Measurements from ENCODE around the gene CEACAM6.

The CEACAM6 gene

DNA sequence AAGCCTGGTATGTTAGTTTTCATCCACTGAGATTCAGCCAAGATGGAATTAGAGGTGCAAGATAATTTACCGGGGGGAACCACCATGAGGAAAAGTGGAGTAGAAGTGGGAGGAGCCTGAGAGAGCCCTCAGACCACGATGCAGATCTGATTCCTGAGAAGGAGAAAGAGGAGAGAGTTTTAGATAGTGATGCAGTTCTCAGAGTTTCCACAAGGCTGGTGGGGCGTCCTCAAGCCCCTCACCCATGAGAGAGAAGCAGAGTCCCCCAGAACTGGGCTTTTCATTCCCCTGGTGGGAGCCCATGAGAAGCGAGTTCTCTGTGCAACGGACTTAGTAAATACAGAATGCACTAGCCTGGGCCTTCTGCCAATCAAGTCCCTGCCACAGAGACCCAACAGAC is 28.8 kb upstream of the CEACAM6 start:
- no peak overlapping the region for H3K4me3 ChIP-seq (ENCODE audit: low read depth, low read length)
- no peak overlapping the region for H3K9ac ChIP-seq (ENCODE audit: low read depth, low read length)

GRCh38 chr19:41734156-41734555 is 21.2 kb upstream of the CEACAM6 start:
- Histone ChIP-seq H3K9ac (ENCODE audit: low read depth, low read length) (no peak overlapping the region), H3K9me3 (ENCODE audit: control insufficient read depth, insufficient read depth, low read length) (no peaks in the 10 kb centered on the region), H3K4me1 (ENCODE audit: control insufficient read depth, insufficient read depth, low read length) (no peaks in the 10 kb centered on the region), H3K4me3 (ENCODE audit: low read depth, low read length) (no peak overlapping the region), H3K36me3 (ENCODE audit: control insufficient read depth, insufficient read depth, low read length) (no peaks in the 10 kb centered on the region), H3K27me3 (ENCODE audit: control insufficient read depth, insufficient read depth, low read length) (no peaks in the 10 kb centered on the region)

More for the DNA sequence above, 28.8 kb upstream of the CEACAM6 start:
- Histone ChIP-seq H3K36me3 (ENCODE audit: control insufficient read depth, insufficient read depth, low read length) (no peaks in the 10 kb centered on the region), H3K27me3 (ENCODE audit: control insufficient read depth, insufficient read depth, low read length) (no peaks in the 10 kb centered on the region), H3K9me3 (ENCODE audit: control insufficient read depth, insufficient read depth, low read length) (no peaks in the 10 kb centered on the region), H3K4me1 (ENCODE audit: control insufficient read depth, insufficient read depth, low read length) (no peaks in the 10 kb centered on the region)

GRCh38 chr19:41734585-41734984 is 20.7 kb upstream of the CEACAM6 start:
- no peaks in the 10 kb centered on the region for H3K36me3 ChIP-seq (ENCODE audit: control insufficient read depth, insufficient read depth, low read length)
- H3K9ac ChIP-seq (ENCODE audit: low read depth, low read length), result no peak overlapping the region
- no peaks in the 10 kb centered on the region for H3K9me3 ChIP-seq (ENCODE audit: control insufficient read depth, insufficient read depth, low read length)
- H3K27me3 ChIP-seq (ENCODE audit: control insufficient read depth, insufficient read depth, low read length), result no peaks in the 10 kb centered on the region
- H3K4me1 ChIP-seq (ENCODE audit: control insufficient read depth, insufficient read depth, low read length), result no peaks in the 10 kb centered on the region
- no peak overlapping the region for H3K4me3 ChIP-seq (ENCODE audit: low read depth, low read length)

GRCh38 chr19:41735071-41735600 is 20.2 kb upstream of the CEACAM6 start:
- no peaks in the 10 kb centered on the region for H3K4me1 ChIP-seq (ENCODE audit: control insufficient read depth, insufficient read depth, low read length)
- H3K4me3 ChIP-seq (ENCODE audit: low read depth, low read length), result no peak overlapping the region
- no peak overlapping the region for H3K9ac ChIP-seq (ENCODE audit: low read depth, low read length)
- H3K27me3 ChIP-seq (ENCODE audit: control insufficient read depth, insufficient read depth, low read length), result no peaks in the 10 kb centered on the region
- H3K9me3 ChIP-seq (ENCODE audit: control insufficient read depth, insufficient read depth, low read length), result no peaks in the 10 kb centered on the region
- H3K36me3 ChIP-seq (ENCODE audit: control insufficient read depth, insufficient read depth, low read length), result no peaks in the 10 kb centered on the region

DNA sequence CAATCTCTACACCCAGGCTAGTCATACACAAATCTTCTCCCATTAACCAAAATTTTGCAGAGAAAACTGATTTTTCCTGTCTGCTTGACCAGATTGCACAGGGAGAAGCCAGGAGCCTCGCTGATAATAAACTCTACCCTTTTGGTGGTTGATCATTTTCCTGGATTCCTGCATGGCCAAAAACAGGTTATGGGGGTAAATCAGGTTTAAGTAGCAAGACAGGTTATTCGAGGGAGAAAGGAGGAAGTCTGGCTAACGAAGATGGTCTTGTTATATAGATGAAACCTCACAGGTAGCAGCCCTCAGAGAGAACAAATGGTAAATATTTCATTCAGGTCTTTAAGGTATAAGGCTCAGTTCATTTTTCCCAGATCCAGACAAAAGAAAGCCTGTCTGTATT is 16.0 kb upstream of the CEACAM6 start:
- H3K4me3 ChIP-seq (ENCODE audit: low read depth, low read length), result no peak overlapping the region
- no peaks in the 10 kb centered on the region for H3K9me3 ChIP-seq (ENCODE audit: control insufficient read depth, insufficient read depth, low read length)
- no peaks in the 10 kb centered on the region for H3K4me1 ChIP-seq (ENCODE audit: control insufficient read depth, insufficient read depth, low read length)
- H3K27me3 ChIP-seq (ENCODE audit: control insufficient read depth, insufficient read depth, low read length), result no peaks in the 10 kb centered on the region
- H3K9ac ChIP-seq (ENCODE audit: low read depth, low read length), result no peak overlapping the region
- H3K36me3 ChIP-seq (ENCODE audit: control insufficient read depth, insufficient read depth, low read length), result no peaks in the 10 kb centered on the region

- Histone ChIP-seq H3K4me3 (ENCODE audit: low read depth, low read length) (no peak overlapping the region), H3K9ac (ENCODE audit: low read depth, low read length) (no peak overlapping the region), H3K36me3 (ENCODE audit: control insufficient read depth, insufficient read depth, low read length) (no peaks in the 10 kb centered on the region), H3K9me3 (ENCODE audit: control insufficient read depth, insufficient read depth, low read length) (no peaks in the 10 kb centered on the region), H3K27me3 (ENCODE audit: control insufficient read depth, insufficient read depth, low read length) (peaks cover 2% of the 10 kb centered on the region), H3K4me1 (ENCODE audit: control insufficient read depth, insufficient read depth, low read length) (no peaks in the 10 kb centered on the region)
Measured at GRCh38 chr19:41740415-41741243, 14.7 kb upstream of the CEACAM6 start.

- H3K36me3 ChIP-seq (ENCODE audit: control insufficient read depth, insufficient read depth, low read length), result no peaks in the 10 kb centered on the region
- H3K4me3 ChIP-seq (ENCODE audit: low read depth, low read length), result no peak overlapping the region
- H3K27me3 ChIP-seq (ENCODE audit: control insufficient read depth, insufficient read depth, low read length), result peaks cover 8% of the 10 kb centered on the region
- no peak overlapping the region for H3K9ac ChIP-seq (ENCODE audit: low read depth, low read length)
- no peaks in the 10 kb centered on the region for H3K4me1 ChIP-seq (ENCODE audit: control insufficient read depth, insufficient read depth, low read length)
- no peaks in the 10 kb centered on the region for H3K9me3 ChIP-seq (ENCODE audit: control insufficient read depth, insufficient read depth, low read length)
Measured at GRCh38 chr19:41741244-41741554, 14.1 kb upstream of the CEACAM6 start.

GRCh38 chr19:41744850-41745249 is 10.5 kb upstream of the CEACAM6 start:
- H3K27me3 ChIP-seq (ENCODE audit: control insufficient read depth, insufficient read depth, low read length), result peaks cover 21% of the 10 kb centered on the region
- no peak overlapping the region for H3K4me3 ChIP-seq (ENCODE audit: low read depth, low read length)
- no peaks in the 10 kb centered on the region for H3K9me3 ChIP-seq (ENCODE audit: control insufficient read depth, insufficient read depth, low read length)
- H3K9ac ChIP-seq (ENCODE audit: low read depth, low read length), result no peak overlapping the region
- H3K4me1 ChIP-seq (ENCODE audit: control insufficient read depth, insufficient read depth, low read length), result no peaks in the 10 kb centered on the region
- H3K36me3 ChIP-seq (ENCODE audit: control insufficient read depth, insufficient read depth, low read length), result no peaks in the 10 kb centered on the region

DNA sequence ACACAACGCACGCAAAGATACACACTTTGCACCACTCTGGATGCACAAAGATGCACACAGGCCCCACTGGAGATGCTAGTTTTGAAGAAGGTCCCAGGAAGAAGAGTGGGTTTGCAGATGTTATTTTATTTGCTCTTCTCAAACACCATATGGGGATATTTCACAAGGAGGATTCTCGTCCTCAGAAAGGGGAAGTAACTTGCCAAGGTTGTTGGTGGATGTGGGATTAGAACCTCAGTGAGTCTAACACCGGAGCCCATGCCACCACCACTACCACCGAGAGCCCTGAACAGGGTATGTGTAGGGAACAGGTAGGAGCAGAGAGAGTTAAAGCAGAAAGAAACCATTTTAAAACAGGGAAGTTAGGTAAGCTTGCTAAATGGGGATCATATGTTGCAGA is 9.6 kb upstream of the CEACAM6 start:
- Histone ChIP-seq H3K9ac (ENCODE audit: low read depth, low read length) (no peak overlapping the region), H3K4me3 (ENCODE audit: low read depth, low read length) (no peak overlapping the region), H3K9me3 (ENCODE audit: control insufficient read depth, insufficient read depth, low read length) (no peaks in the 10 kb centered on the region), H3K4me1 (ENCODE audit: control insufficient read depth, insufficient read depth, low read length) (no peaks in the 10 kb centered on the region), H3K36me3 (ENCODE audit: control insufficient read depth, insufficient read depth, low read length) (no peaks in the 10 kb centered on the region), H3K27me3 (ENCODE audit: control insufficient read depth, insufficient read depth, low read length) (peaks cover 21% of the 10 kb centered on the region)

- Histone ChIP-seq H3K9me3 (ENCODE audit: control insufficient read depth, insufficient read depth, low read length) (no peaks in the 10 kb centered on the region), H3K9ac (ENCODE audit: low read depth, low read length) (no peak overlapping the region), H3K4me1 (ENCODE audit: control insufficient read depth, insufficient read depth, low read length) (no peaks in the 10 kb centered on the region), H3K4me3 (ENCODE audit: low read depth, low read length) (no peak overlapping the region), H3K36me3 (ENCODE audit: control insufficient read depth, insufficient read depth, low read length) (no peaks in the 10 kb centered on the region), H3K27me3 (ENCODE audit: control insufficient read depth, insufficient read depth, low read length) (peaks cover 21% of the 10 kb centered on the region)
Measured at GRCh38 chr19:41746593-41747227, 8.6 kb upstream of the CEACAM6 start.

DNA sequence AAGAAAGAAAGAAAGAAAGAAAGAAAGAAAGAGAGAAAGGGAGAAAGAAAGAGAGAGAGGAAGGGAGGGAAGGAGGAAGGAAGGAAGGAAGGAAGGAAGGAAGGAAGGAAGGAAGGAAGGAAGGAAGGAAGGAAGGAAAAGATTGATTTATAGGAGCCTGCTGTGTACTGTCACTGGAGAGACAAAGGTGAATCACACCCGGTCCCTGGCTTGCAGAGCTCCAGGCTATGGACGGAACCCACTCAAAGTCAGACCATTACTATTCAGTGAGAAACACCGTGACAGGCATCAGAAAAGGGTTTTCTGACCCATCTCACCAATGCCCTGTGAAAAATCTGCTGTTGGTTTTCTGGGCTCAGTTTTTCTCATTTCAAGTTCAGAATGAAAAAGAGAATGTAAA is 7.3 kb upstream of the CEACAM6 start:
- Histone ChIP-seq H3K4me3 (ENCODE audit: low read depth, low read length) (no peak overlapping the region), H3K4me1 (ENCODE audit: control insufficient read depth, insufficient read depth, low read length) (no peaks in the 10 kb centered on the region), H3K36me3 (ENCODE audit: control insufficient read depth, insufficient read depth, low read length) (no peaks in the 10 kb centered on the region), H3K9me3 (ENCODE audit: control insufficient read depth, insufficient read depth, low read length) (no peaks in the 10 kb centered on the region), H3K27me3 (ENCODE audit: control insufficient read depth, insufficient read depth, low read length) (peaks cover 21% of the 10 kb centered on the region), H3K9ac (ENCODE audit: low read depth, low read length) (no peak overlapping the region)

All from iPS-15b (cell line).